Stimulated activated naive CD8-positive, alpha-beta T cell treated with anti-CD3 and anti-CD28 coated beads, Interleukin-15, amount 100 ng/mL, for 72 hours (primary cell): ENCODE measurements around the gene KRTAP5-11.
A peak's percentile ranks its signal among the peaks of the same experiment; 100 is the strongest.

ENCODE experiments used
- ATAC-seq: fragments of 150-1000 bp; cut with Tn5 transposase; 2 replicates; pipeline ENCODE4 v1.10.0; 2021; ENCODE audit warnings: mild to moderate bottlenecking, moderate library complexity
- DNase-seq, 2 donors: peaks; one replicate each; pipeline ENCODE4 v3.0.0; 2021 to 2022
- H3K27ac Mint-ChIP-seq, 2 donors: one replicate each; pipeline ENCODE4 v1.8.0; 2022; ENCODE audit warnings: mild to moderate bottlenecking in 2 of 2, mixed read lengths in 2 of 2, moderate library complexity in 2 of 2
- H3K27me3 Mint-ChIP-seq: one replicate; pipeline ENCODE4 v1.8.0; 2022; ENCODE audit warnings: mixed read lengths
- H3K4me1 Mint-ChIP-seq: one replicate; pipeline ENCODE4 v1.8.0; 2022; ENCODE audit warnings: mild to moderate bottlenecking, mixed read lengths
- H3K4me3 Mint-ChIP-seq, 2 donors: one replicate each; pipeline ENCODE4 v1.8.0; 2022; ENCODE audit warnings: mild to moderate bottlenecking in 2 of 2, mixed read lengths in 2 of 2, moderate library complexity in 1 of 2
- H3K9me3 Mint-ChIP-seq, 2 donors: one replicate each; pipeline ENCODE4 v1.8.0; 2022; ENCODE audit warnings: mixed read lengths in 2 of 2

Gene KRTAP5-11

DNA sequence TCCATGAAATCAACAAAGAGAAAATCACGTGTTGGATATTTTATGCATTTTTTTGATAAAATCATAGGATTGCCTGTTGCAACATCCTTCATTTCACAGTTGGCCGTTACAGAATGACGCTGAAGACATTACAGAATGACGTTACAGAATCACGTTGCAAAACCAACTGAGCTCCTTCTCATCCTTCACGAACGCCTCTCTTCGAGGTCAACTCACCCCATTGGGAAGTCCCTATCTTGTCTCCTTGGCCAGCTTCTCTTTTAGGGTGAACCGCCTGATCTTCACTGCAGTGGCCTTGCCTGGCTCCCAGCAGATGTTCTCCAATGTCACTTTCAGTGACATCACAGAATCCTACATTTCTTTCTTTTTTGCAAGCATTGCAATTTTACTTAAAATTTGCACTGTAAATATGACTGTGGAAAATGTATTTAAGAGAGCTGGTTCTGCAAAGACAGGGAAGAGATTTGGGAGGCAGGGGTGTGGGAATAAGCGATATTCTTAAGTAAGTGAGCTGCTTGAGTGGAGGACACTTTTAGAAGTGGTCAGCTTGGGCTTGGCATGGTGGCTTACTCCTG lies 50.6 kb downstream of the KRTAP5-11 start:
- H3K4me3 Mint-ChIP-seq: no peak overlapping the region
- peaks cover 14% of the 10 kb centered on the region for H3K27me3 Mint-ChIP-seq
- H3K9me3 Mint-ChIP-seq: no peaks in the 10 kb centered on the region
- no peak for DNase-seq
- no peak for ATAC-seq
- peak overlapping the region; percentile 38 to 72 for H3K27ac Mint-ChIP-seq
- no peaks in the 10 kb centered on the region for H3K4me1 Mint-ChIP-seq
